HL-60 (cell line): ENCODE results near the gene LRRC58.

Experiments used
- DNase-seq, 2 experiments: peaks; one replicate each; pipeline ENCODE4 v3.0.0-alpha.2; 2010 to 2020; ENCODE audit warnings: low read depth in 1 of 2, low spot score in 1 of 2
- H3K27ac ChIP-seq: fragments of 250-450 bp; sonication (Bioruptor Pico); replicated peaks from 2 replicates; pipeline ENCODE4 v1.5.1; 2020; ENCODE audit warnings: mild to moderate bottlenecking, moderate library complexity
- H3K27me3 ChIP-seq: fragments of 250-450 bp; sonication (Bioruptor Pico); 2 replicates; pipeline ENCODE4 v1.5.1; 2021; ENCODE audit warnings: mild to moderate bottlenecking, moderate library complexity; ENCODE audit not compliant: insufficient read depth, poor library complexity, severe bottlenecking
- H3K4me3 ChIP-seq: replicated peaks from 2 replicates; pipeline ENCODE4 v1.5.1; 2011; ENCODE audit warnings: mild to moderate bottlenecking, control low read depth, low read length; ENCODE audit not compliant: insufficient read depth
- GABPA ChIP-seq: IDR thresholded peaks from 2 replicates; pipeline ENCODE4 v1.6.1; 2012; ENCODE audit warnings: low read depth
- POLR2AphosphoS5 ChIP-seq: IDR thresholded peaks from 2 replicates; pipeline ENCODE4 v1.6.1; 2012; ENCODE audit warnings: low read depth
- SPI1 ChIP-seq: IDR thresholded peaks from 2 replicates; pipeline ENCODE4 v1.6.1; 2012; ENCODE audit warnings: low read depth, mild to moderate bottlenecking, borderline replicate concordance
- TF ChIP-seq, protein P1 (sequence below): IDR thresholded peaks from one replicate; pipeline ENCODE4 v1.5.1; 2011; ENCODE audit warnings: low read length, control low read depth, inconsistent platforms; ENCODE audit not compliant: insufficient read depth
- TF ChIP-seq, protein P2 (sequence below): IDR thresholded peaks from 2 replicates; pipeline ENCODE4 v1.6.1; 2012; ENCODE audit warnings: low read depth; ENCODE audit not compliant: insufficient replicate concordance

Gene LRRC58

DNA sequence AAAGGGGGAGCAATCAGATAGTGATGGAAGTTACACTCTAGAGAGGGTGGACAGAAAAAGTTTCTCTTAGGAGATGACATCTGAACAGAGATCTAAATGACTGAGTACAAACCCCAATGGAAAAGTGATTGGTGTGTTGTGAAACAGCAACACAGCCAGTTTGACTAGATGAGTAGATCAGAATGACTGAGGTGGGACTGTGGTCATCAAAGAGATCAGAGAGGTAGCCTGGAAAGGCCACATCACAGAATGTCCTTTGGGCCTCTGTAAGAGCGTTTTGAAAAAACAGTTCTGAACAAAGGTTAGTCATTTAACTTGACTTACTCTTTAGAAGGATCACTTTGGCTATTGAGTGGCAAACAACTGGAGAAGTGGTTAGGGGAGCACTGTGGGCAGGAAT, 10.6 kb downstream of the LRRC58 start:
- H3K27me3 ChIP-seq, result no peaks in the 10 kb centered on the region
- H3K27ac ChIP-seq, result no peak overlapping the region
- H3K4me3 ChIP-seq, result no peak overlapping the region
- DNase-seq, result no peak
- TF ChIP-seq GABPA (no peak), SPI1 (no peak), POLR2AphosphoS5 (no peak)
- TF ChIP-seq, protein P1, sequence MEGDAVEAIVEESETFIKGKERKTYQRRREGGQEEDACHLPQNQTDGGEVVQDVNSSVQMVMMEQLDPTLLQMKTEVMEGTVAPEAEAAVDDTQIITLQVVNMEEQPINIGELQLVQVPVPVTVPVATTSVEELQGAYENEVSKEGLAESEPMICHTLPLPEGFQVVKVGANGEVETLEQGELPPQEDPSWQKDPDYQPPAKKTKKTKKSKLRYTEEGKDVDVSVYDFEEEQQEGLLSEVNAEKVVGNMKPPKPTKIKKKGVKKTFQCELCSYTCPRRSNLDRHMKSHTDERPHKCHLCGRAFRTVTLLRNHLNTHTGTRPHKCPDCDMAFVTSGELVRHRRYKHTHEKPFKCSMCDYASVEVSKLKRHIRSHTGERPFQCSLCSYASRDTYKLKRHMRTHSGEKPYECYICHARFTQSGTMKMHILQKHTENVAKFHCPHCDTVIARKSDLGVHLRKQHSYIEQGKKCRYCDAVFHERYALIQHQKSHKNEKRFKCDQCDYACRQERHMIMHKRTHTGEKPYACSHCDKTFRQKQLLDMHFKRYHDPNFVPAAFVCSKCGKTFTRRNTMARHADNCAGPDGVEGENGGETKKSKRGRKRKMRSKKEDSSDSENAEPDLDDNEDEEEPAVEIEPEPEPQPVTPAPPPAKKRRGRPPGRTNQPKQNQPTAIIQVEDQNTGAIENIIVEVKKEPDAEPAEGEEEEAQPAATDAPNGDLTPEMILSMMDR, result no peak
- TF ChIP-seq, protein P2, sequence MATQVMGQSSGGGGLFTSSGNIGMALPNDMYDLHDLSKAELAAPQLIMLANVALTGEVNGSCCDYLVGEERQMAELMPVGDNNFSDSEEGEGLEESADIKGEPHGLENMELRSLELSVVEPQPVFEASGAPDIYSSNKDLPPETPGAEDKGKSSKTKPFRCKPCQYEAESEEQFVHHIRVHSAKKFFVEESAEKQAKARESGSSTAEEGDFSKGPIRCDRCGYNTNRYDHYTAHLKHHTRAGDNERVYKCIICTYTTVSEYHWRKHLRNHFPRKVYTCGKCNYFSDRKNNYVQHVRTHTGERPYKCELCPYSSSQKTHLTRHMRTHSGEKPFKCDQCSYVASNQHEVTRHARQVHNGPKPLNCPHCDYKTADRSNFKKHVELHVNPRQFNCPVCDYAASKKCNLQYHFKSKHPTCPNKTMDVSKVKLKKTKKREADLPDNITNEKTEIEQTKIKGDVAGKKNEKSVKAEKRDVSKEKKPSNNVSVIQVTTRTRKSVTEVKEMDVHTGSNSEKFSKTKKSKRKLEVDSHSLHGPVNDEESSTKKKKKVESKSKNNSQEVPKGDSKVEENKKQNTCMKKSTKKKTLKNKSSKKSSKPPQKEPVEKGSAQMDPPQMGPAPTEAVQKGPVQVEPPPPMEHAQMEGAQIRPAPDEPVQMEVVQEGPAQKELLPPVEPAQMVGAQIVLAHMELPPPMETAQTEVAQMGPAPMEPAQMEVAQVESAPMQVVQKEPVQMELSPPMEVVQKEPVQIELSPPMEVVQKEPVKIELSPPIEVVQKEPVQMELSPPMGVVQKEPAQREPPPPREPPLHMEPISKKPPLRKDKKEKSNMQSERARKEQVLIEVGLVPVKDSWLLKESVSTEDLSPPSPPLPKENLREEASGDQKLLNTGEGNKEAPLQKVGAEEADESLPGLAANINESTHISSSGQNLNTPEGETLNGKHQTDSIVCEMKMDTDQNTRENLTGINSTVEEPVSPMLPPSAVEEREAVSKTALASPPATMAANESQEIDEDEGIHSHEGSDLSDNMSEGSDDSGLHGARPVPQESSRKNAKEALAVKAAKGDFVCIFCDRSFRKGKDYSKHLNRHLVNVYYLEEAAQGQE, result no peak

GRCh38 chr3:120332646-120333045, 16.5 kb downstream of the LRRC58 start:
- no peak for DNase-seq
- Histone ChIP-seq H3K27me3 (no peaks in the 10 kb centered on the region), H3K27ac (no peak overlapping the region), H3K4me3 (no peak overlapping the region)
- TF ChIP-seq GABPA (no peak), SPI1 (no peak), POLR2AphosphoS5 (no peak)
- TF ChIP-seq, protein P1, result no peak
- TF ChIP-seq, protein P2, result no peak

GRCh38 chr3:120331076-120331475, 18.1 kb downstream of the LRRC58 start:
- TF ChIP-seq SPI1 (no peak), POLR2AphosphoS5 (no peak), GABPA (no peak)
- TF ChIP-seq, protein P1, result no peak
- TF ChIP-seq, protein P2, result no peak
- Histone ChIP-seq H3K27ac (no peak overlapping the region), H3K27me3 (no peaks in the 10 kb centered on the region), H3K4me3 (no peak overlapping the region)
- no peak for DNase-seq
